Transverse colon (tissue), 4 donors: ENCODE data around the gene AP2S1. TPM values are rescaled to one million over a fixed set of nuclear protein-coding genes. Genes with fewer than 3 reads are reported as not detected.

Source experiments
- DNase-seq: peaks from one replicate; pipeline ENCODE4 v3.0.0-alpha.2; 2019
- H3K27ac ChIP-seq, 4 donors: fragments of 200-600 bp; sonication (generic); 2 replicates each; pipeline ENCODE4 v1.5.1; 2016 to 2018; ENCODE audit warnings: inconsistent platforms in 4 of 4
- H3K27me3 ChIP-seq: fragments of 200-600 bp; sonication (generic); 2 replicates; pipeline ENCODE4 v1.5.1; 2017; ENCODE audit warnings: inconsistent platforms
- H3K36me3 ChIP-seq, 4 donors: fragments of 200-600 bp; sonication (generic); 2 replicates each; pipeline ENCODE4 v1.5.1; 2017 to 2019; ENCODE audit warnings: inconsistent platforms in 4 of 4
- H3K4me1 ChIP-seq, 4 donors: fragments of 200-600 bp; sonication (generic); 2 replicates each; pipeline ENCODE4 v1.5.1; 2017 to 2020; ENCODE audit warnings: inconsistent platforms in 4 of 4
- H3K4me3 ChIP-seq, 4 donors: fragments of 200-600 bp; sonication (generic); 1 replicate in 1 of 4; 2 replicates in 3 of 4; pipeline versions ENCODE4 v1.5.1 to v1.6.1; 2017 to 2019; ENCODE audit warnings: inconsistent platforms in 4 of 4
- H3K9me3 ChIP-seq, 2 donors: fragments of 200-600 bp; sonication (generic); 2 replicates each; pipeline ENCODE4 v1.5.1; 2017 to 2019; ENCODE audit warnings: inconsistent platforms in 2 of 2
- EP300 ChIP-seq: sonication (generic); formaldehyde crosslinking; IDR thresholded peaks from one replicate; pipeline ENCODE4 v1.6.1; 2017; ENCODE audit warnings: antibody characterized with exemption, low read depth
- POLR2A ChIP-seq: fragments of 450-650 bp; IDR thresholded peaks from one replicate; pipeline ENCODE4 v1.6.1; 2016; ENCODE audit warnings: antibody characterized with exemption, mild to moderate bottlenecking, moderate library complexity
- POLR2AphosphoS5 ChIP-seq, 3 donors: sonication (generic); formaldehyde crosslinking; IDR thresholded peaks; one replicate each; pipeline ENCODE4 v1.6.1; 2016; ENCODE audit warnings: antibody characterized with exemption in 3 of 3
- whole genome bisulfite sequencing, 2 donors: methylation state at CpG; one replicate each; pipeline ENCODE4 v1.1.5; 2018; ENCODE audit warnings: low coverage in 1 of 2; 5-methylcytosine and 5-hydroxymethylcytosine counted together
- in situ Hi-C, 4 donors: fragments of 200-750 bp; cut with MboI; loops; one replicate each; pipeline versions ENCODE4 v1.15.0 to v1.15.1; 2017; ENCODE audit warnings: low sequenced_read_pairs in 3 of 4, low pct_ligation_motif_present in 1 of 4, low pct_unique_long_range_greater_than_20kb in 1 of 4
- intact Hi-C: fragments of 100-400 bp; cut with DNase I; formaldehyde crosslinking; loops from one replicate; pipeline ENCODE4 v1.15.1; 2023; ENCODE audit warnings: low total_unique reads
- total RNA-seq, 4 donors: library from RNA; depleted of rRNA; stranded (reverse); fragments of >200 nt; gene quantifications; one replicate each; pipeline ENCODE4 v1.1.0, GENCODE V29; 2016
- TF ChIP-seq, protein P1 (sequence below), 5 experiments: fragments of 200-600 bp in 3 of 5; fragments of 450-650 bp in 2 of 5; sonication (generic) in 3 of 5; IDR thresholded peaks; 1 replicate in 2 of 5; 2 replicates in 3 of 5; pipeline ENCODE4 v1.5.1; 2016 to 2017; ENCODE audit warnings: antibody characterized with exemption in 5 of 5, inconsistent platforms in 3 of 5, mild to moderate bottlenecking in 2 of 5, moderate library complexity in 1 of 5

The AP2S1 gene
- total RNA-seq, 4 donors from 2014 or later, result 50.1 to 96.9 (median 61.2) TPM

DNA sequence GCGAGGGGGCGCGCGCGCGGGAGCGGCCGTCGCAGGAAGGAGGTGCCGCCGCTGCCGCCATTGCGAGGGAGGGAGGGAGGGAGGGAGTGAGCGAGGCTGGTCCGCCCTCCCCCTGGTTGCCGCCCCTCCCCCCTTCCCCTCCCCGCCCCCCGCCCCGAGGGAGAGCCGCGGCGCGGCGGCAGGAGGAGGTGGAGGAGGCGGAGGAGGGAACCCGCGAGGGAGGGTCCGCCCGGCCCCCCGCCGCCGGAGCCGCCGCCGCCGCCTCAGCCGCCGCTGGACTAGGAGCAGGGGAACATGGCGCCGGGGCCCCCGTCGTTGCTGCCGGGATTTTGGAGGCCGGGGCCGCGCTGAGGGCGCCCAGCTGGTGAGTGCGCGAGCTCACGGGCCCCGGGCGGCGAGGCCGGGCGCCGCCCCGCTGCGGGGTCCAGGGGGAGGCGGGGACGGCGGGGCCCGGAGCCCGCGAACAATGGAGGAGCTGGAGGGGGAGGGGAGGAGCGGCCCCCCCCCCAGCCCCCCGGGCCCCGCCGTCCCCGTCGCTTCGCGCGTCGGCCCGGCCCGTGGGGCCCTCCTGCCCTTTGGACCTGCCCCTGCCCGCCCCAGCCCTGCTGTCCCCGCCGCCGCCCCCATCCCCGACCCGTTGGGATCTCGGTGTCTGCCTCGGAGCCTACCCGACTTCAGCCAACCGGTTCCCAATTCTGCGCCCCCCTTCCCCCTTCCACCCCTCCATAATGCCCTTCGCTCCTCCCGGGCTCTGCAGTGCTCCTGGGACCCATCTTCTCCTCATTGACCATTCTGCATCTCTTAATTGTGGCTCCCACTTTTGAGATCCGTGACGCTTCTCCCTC, 10.4 kb upstream of the AP2S1 start, which contains the start of gene ARHGAP35:
Gene ARHGAP35, plus strand, starts transcription at position 152 of the 845 bp plus-strand sequence. CDS start 57,679 bp downstream, outside the sequence.
- Histone ChIP-seq H3K27me3 (no peaks in the 10 kb centered on the region), H3K36me3 (no peaks in the 10 kb centered on the region), H3K4me3 (peak within 1 kb of the TSS; percentile 47 to 97 (median 82)), H3K9me3 (no peaks in the 10 kb centered on the region), H3K27ac (peak within 1 kb of the TSS; percentile 94 to 100 (median 98)), H3K4me1 (peaks cover 21 to 66% (median 51%) of the 10 kb centered on the region in 4 donors)
- TF ChIP-seq EP300 (no peak), POLR2AphosphoS5 (IDR thresholded peaks at IDR 0.05) (peak in 2 of 3 donors; percentile 3 to 37), POLR2A (no peak)
- DNase-seq, result peak; percentile 43
- WGBS, 2 donors, result 0% methylated on average over 26 of the region's 91 CpGs; no CpG with 5 or more reads in 1 of the 2 donors
- intact Hi-C loops (no loop called here), in situ Hi-C loops (loop anchor here in 1 of 4 donors (5.0 kb wide), 1 partner anchor 131 kb away; no protein-coding TSS in a partner anchor)

GRCh38 chr19:46860125-46860845, 9.6 kb upstream of the AP2S1 start:
- Histone ChIP-seq H3K9me3 (no peaks in the 10 kb centered on the region), H3K4me3 (peak overlapping the region; percentile 47 to 97 (median 82)), H3K27ac (peak overlapping the region; percentile 94 to 100 (median 98)), H3K27me3 (no peaks in the 10 kb centered on the region), H3K4me1 (peaks cover 18 to 64% (median 48%) of the 10 kb centered on the region in 4 donors), H3K36me3 (no peaks in the 10 kb centered on the region)
- intact Hi-C loops, result no loop called here
- TF ChIP-seq POLR2A (peak; percentile 75), POLR2AphosphoS5 (IDR thresholded peaks at IDR 0.05) (peak; percentile 44 to 75 (median 71))
- TF ChIP-seq, protein P1, sequence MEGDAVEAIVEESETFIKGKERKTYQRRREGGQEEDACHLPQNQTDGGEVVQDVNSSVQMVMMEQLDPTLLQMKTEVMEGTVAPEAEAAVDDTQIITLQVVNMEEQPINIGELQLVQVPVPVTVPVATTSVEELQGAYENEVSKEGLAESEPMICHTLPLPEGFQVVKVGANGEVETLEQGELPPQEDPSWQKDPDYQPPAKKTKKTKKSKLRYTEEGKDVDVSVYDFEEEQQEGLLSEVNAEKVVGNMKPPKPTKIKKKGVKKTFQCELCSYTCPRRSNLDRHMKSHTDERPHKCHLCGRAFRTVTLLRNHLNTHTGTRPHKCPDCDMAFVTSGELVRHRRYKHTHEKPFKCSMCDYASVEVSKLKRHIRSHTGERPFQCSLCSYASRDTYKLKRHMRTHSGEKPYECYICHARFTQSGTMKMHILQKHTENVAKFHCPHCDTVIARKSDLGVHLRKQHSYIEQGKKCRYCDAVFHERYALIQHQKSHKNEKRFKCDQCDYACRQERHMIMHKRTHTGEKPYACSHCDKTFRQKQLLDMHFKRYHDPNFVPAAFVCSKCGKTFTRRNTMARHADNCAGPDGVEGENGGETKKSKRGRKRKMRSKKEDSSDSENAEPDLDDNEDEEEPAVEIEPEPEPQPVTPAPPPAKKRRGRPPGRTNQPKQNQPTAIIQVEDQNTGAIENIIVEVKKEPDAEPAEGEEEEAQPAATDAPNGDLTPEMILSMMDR (IDR thresholded peaks at IDR 0.05), result no peak
- DNase-seq, result peak; percentile 98
- in situ Hi-C loops, result loop anchor here in 1 of 4 donors (5.0 kb wide), 1 partner anchor 132 kb away; no protein-coding TSS in a partner anchor
- WGBS, 2 donors, result 1% methylated on average over 64 of the region's 89 CpGs; no CpG with 5 or more reads in 1 of the 2 donors

GRCh38 chr19:46859637-46860124, 9.0 kb upstream of the AP2S1 start:
- Histone ChIP-seq H3K9me3 (no peaks in the 10 kb centered on the region), H3K27me3 (no peaks in the 10 kb centered on the region), H3K36me3 (no peaks in the 10 kb centered on the region), H3K4me3 (peak overlapping the region in 2 of 4 donors; percentile 69 to 97), H3K4me1 (peaks cover 14 to 59% (median 44%) of the 10 kb centered on the region in 4 donors), H3K27ac (peak overlapping the region; percentile 94 to 100 (median 98))
- in situ Hi-C loops, result loop anchor here in 3 of 4 donors (5.0 to 10.0 kb wide), 2 partner anchors 125 to 133 kb away; no protein-coding TSS in a partner anchor
- DNase-seq, result peak; percentile 62
- intact Hi-C loops, result no loop called here
- no peak for TF ChIP-seq POLR2A
- TF ChIP-seq EP300, result no peak
- TF ChIP-seq, protein P1 (IDR thresholded peaks at IDR 0.05), result no peak
- TF ChIP-seq POLR2AphosphoS5 (IDR thresholded peaks at IDR 0.05), result no peak
- WGBS, 2 donors, result 15 to 89% methylated on average over 2 to 18 of the region's 18 CpGs
